HepG2 (cell line): ENCODE results near the gene APIP. TPM values are rescaled to one million over a fixed set of nuclear protein-coding genes. Genes with fewer than 3 reads are reported as not detected.

Source experiments
- ATM ChIP-seq: fragments of 450-650 bp; IDR thresholded peaks from 2 replicates; pipeline ENCODE4 v1.7.1; 2017; ENCODE audit warnings: mild to moderate bottlenecking, borderline replicate concordance
- CBFB ChIP-seq: sonication (generic); formaldehyde crosslinking; IDR thresholded peaks from 2 replicates; pipeline ENCODE4 v1.4.0; 2020; ENCODE audit warnings: missing genetic modification reagents
- CCAR2 ChIP-seq: fragments of 200-400 bp; formaldehyde crosslinking; optimal IDR thresholded peaks from 2 replicates; pipeline ENCODE3; 2018; ENCODE audit warnings: low read depth, mild to moderate bottlenecking, low read length, moderate library complexity
- CREM ChIP-seq, 2 experiments: sonication (generic) in 1 of 2; formaldehyde crosslinking in 1 of 2; IDR thresholded peaks; 2 replicates each; pipeline versions ENCODE4 v1.4.0 to v1.6.1; 2016 to 2020; ENCODE audit warnings: antibody characterized with exemption in 1 of 2, mild to moderate bottlenecking in 1 of 2, missing genetic modification reagents in 1 of 2
- IKZF4 ChIP-seq: sonication (generic); formaldehyde crosslinking; IDR thresholded peaks from 2 replicates; pipeline ENCODE4 v1.5.1; 2020; ENCODE audit warnings: borderline replicate concordance, mild to moderate bottlenecking, low read depth, missing genetic modification reagents; ENCODE audit errors: not compliant biosample characterization
- JDP2 ChIP-seq: sonication (generic); formaldehyde crosslinking; IDR thresholded peaks from 2 replicates; pipeline ENCODE4 v1.8.1; 2022; ENCODE audit warnings: missing genetic modification reagents, borderline replicate concordance
- KDM2A ChIP-seq: sonication (generic); formaldehyde crosslinking; IDR thresholded peaks from 2 replicates; pipeline ENCODE4 v1.4.0; 2020; ENCODE audit warnings: low read depth, missing genetic modification reagents, borderline replicate concordance
- MEF2D ChIP-seq: sonication (generic); formaldehyde crosslinking; IDR thresholded peaks from 2 replicates; pipeline ENCODE4 v1.5.1; 2020; ENCODE audit warnings: mild to moderate bottlenecking, missing genetic modification reagents
- MTA1 ChIP-seq: sonication (generic); formaldehyde crosslinking; IDR thresholded peaks from 2 replicates; pipeline ENCODE4 v1.4.0; 2020; ENCODE audit warnings: missing genetic modification reagents, mild to moderate bottlenecking, borderline replicate concordance
- MTA3 ChIP-seq: sonication (generic); formaldehyde crosslinking; IDR thresholded peaks from 2 replicates; pipeline ENCODE4 v1.4.0; 2020; ENCODE audit warnings: missing genetic modification reagents
- MTF2 ChIP-seq: sonication (generic); formaldehyde crosslinking; IDR thresholded peaks from 2 replicates; pipeline ENCODE4 v1.5.0; 2020; ENCODE audit warnings: missing genetic modification reagents, borderline replicate concordance
- RBM39 ChIP-seq: fragments of 200-400 bp; formaldehyde crosslinking; IDR thresholded peaks from one replicate; pipeline ENCODE4 v1.6.1; 2018; ENCODE audit warnings: antibody characterized with exemption, mild to moderate bottlenecking, low read depth, low read length; ENCODE audit not compliant: poor library complexity, severe bottlenecking
- RFX5 ChIP-seq: IDR thresholded peaks from 2 replicates; pipeline ENCODE4 v1.6.1; 2011; ENCODE audit warnings: low read depth, low read length, improper control_type of control experiment
- THAP11 ChIP-seq: IDR thresholded peaks from 2 replicates; pipeline ENCODE4 v1.6.1; 2016; ENCODE audit warnings: missing biosample characterization, missing genetic modification reagents
- TIGD3 ChIP-seq: sonication (generic); formaldehyde crosslinking; IDR thresholded peaks from 2 replicates; pipeline ENCODE4 v1.5.1; 2020; ENCODE audit warnings: mild to moderate bottlenecking, missing genetic modification reagents, borderline replicate concordance
- TP53 ChIP-seq: sonication (generic); formaldehyde crosslinking; conservative IDR thresholded peaks from 2 replicates; pipeline ENCODE4 v1.4.0; 2020; ENCODE audit warnings: missing genetic modification reagents
- YEATS4 ChIP-seq: sonication (generic); formaldehyde crosslinking; IDR thresholded peaks from 2 replicates; pipeline ENCODE4 v1.4.0; 2020; ENCODE audit warnings: missing genetic modification reagents, borderline replicate concordance
- ZNF605 ChIP-seq: sonication (generic); formaldehyde crosslinking; IDR thresholded peaks from 2 replicates; pipeline ENCODE4 v1.8.0; 2022; ENCODE audit warnings: mild to moderate bottlenecking, missing genetic modification reagents
- ZNF670 ChIP-seq: sonication (generic); formaldehyde crosslinking; IDR thresholded peaks from 2 replicates; pipeline ENCODE4 v1.8.0; 2022; ENCODE audit warnings: mild to moderate bottlenecking, missing genetic modification reagents, borderline replicate concordance
- ZNF777 ChIP-seq: sonication (generic); formaldehyde crosslinking; IDR thresholded peaks from 2 replicates; pipeline ENCODE4 v1.4.0; 2020; ENCODE audit warnings: missing genetic modification reagents
- ZNF781 ChIP-seq: sonication (generic); formaldehyde crosslinking; IDR thresholded peaks from 2 replicates; pipeline ENCODE4 v1.5.1; 2020; ENCODE audit warnings: borderline replicate concordance, mild to moderate bottlenecking, missing genetic modification reagents; ENCODE audit errors: not compliant biosample characterization
- ZNF782 ChIP-seq: sonication (generic); formaldehyde crosslinking; IDR thresholded peaks from 2 replicates; pipeline ENCODE4 v1.4.0; 2020; ENCODE audit warnings: missing genetic modification reagents, mild to moderate bottlenecking, borderline replicate concordance
- ZSCAN22 ChIP-seq: sonication (generic); formaldehyde crosslinking; IDR thresholded peaks from 2 replicates; pipeline ENCODE4 v1.4.0; 2020; ENCODE audit warnings: mild to moderate bottlenecking, missing genetic modification reagents
- polyA plus RNA-seq, 8 experiments: library from polyadenylated mRNA; depleted of rRNA in 3 of 8; stranded (reverse) in 7 of 8; unstranded in 1 of 8; fragments of >200 nt; fragmentation: Illumina TruSeq in 4 of 8; extraction: Trizol in 4 of 8; gene quantifications; 2 replicates each; pipeline versions ENCODE4 v1.2.1 to v1.2.3, GENCODE V29; 2011 to 2016; ENCODE audit warnings: low read depth in 4 of 8, missing spikeins in 1 of 8, mixed read lengths in 1 of 8; ENCODE audit not compliant: insufficient read depth in 1 of 8
- total RNA-seq, 5 experiments: library from RNA; depleted of rRNA; stranded (reverse); fragments of >200 nt; fragmentation: Illumina TruSeq; extraction: Trizol; gene quantifications; 2 replicates each; pipeline ENCODE4 v1.2.3, GENCODE V29; 2016; ENCODE audit warnings: low read depth in 1 of 5
- TF ChIP-seq, protein P1 (sequence below): sonication (generic); formaldehyde crosslinking; IDR thresholded peaks from 2 replicates; pipeline ENCODE4 v1.4.0; 2020; ENCODE audit warnings: missing genetic modification reagents

The APIP gene
- total and polyA plus RNA-seq, 2 of the 13 experiments (the other 11 are each of a cell fraction or from before 2014, with no cell fraction given), result 16.9 to 31.0 TPM

DNA sequence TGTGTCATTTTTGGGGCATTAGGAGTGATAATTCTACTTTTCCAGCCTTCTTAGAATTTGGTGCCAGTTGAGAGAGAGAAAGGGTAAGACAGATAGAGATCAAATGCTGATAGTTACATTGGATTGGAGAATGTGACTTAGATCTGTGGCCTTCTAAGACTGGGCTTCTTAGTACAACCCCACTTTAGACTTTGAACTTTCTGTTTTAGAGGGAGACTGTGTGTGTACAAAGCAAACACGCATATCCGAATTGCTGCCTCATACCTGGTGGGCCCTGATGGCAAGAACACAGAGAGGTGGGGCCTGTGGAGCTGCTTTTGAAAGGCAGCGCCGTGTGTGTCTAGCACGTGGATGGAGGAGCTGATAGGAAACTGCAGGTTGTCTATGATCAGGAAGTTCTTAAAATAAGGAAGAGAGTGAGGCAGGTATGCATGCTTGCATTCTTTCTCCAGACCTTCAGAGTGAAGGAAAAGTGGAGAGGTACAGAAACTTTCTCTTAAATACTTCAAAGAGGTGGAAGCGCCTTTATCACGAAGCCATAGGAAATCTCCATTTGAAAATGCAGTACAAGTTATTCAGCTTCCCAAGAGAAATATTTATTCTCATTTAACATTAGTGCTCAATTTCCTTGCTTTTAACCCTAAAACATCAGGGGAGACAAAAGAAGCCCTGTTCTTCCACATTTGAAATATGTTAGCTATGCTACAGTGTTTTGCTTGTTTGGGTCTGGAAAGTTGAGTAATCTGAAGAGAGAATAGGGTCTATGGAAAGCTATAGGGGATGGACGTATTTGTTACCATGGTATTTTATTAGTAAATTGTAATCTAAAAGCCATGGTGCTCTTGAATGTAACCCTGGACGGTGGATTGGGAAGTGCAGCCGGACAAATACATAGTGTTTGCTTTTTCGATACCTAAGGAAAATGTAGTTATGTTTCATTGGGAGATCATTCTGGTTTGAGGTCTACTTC lies 13.9 kb upstream of the APIP start (continued):
- no peak for TF ChIP-seq TIGD3 (CRISPR knock-in tag)
- no peak for TF ChIP-seq CCAR2
- no peak for TF ChIP-seq ZNF782 (CRISPR knock-in tag)
- TF ChIP-seq MTA3 (CRISPR knock-in tag), result no peak
- TF ChIP-seq CREM (IDR thresholded peaks at IDR 0.05), result peak; percentile 76
- no peak for TF ChIP-seq CREM (CRISPR knock-in tag; IDR thresholded peaks at IDR 0.05)
- no peak for TF ChIP-seq ZNF777 (CRISPR knock-in tag)
- peak; percentile 44; the same call in 1 of the 2 replicates for TF ChIP-seq THAP11
- peak; percentile 63; the same call in 1 of the 2 replicates for TF ChIP-seq YEATS4 (CRISPR knock-in tag)
- TF ChIP-seq KDM2A (CRISPR knock-in tag), result peak; percentile 72
- TF ChIP-seq ZSCAN22, result no peak
- peak; percentile 95 for TF ChIP-seq ZNF781 (CRISPR knock-in tag)
- TF ChIP-seq ATM, result no peak
- TF ChIP-seq CBFB (CRISPR knock-in tag), result no peak
- no peak for TF ChIP-seq ZNF670 (CRISPR knock-in tag)
- TF ChIP-seq MTA1, result no peak
- no peak for TF ChIP-seq JDP2 (CRISPR knock-in tag)
- no peak for TF ChIP-seq RBM39
- TF ChIP-seq ZNF605 (CRISPR knock-in tag), result peak; percentile 89
- TF ChIP-seq IKZF4 (CRISPR knock-in tag), result no peak
- TF ChIP-seq MEF2D (CRISPR knock-in tag), result peak; percentile 95
- TF ChIP-seq TP53, result no peak
- no peak for TF ChIP-seq MTF2
- TF ChIP-seq, protein P1, sequence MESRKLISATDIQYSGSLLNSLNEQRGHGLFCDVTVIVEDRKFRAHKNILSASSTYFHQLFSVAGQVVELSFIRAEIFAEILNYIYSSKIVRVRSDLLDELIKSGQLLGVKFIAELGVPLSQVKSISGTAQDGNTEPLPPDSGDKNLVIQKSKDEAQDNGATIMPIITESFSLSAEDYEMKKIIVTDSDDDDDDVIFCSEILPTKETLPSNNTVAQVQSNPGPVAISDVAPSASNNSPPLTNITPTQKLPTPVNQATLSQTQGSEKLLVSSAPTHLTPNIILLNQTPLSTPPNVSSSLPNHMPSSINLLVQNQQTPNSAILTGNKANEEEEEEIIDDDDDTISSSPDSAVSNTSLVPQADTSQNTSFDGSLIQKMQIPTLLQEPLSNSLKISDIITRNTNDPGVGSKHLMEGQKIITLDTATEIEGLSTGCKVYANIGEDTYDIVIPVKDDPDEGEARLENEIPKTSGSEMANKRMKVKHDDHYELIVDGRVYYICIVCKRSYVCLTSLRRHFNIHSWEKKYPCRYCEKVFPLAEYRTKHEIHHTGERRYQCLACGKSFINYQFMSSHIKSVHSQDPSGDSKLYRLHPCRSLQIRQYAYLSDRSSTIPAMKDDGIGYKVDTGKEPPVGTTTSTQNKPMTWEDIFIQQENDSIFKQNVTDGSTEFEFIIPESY (CRISPR knock-in tag), result peak; percentile 37; the same call in 1 of the 2 replicates
- TF ChIP-seq RFX5, result no peak
